PC-9 (cell line): ENCODE results near the gene GID8.

Experiments used
- EZH2 ChIP-seq: fragments of 200-600 bp; sonication (generic); IDR thresholded peaks from 2 replicates; pipeline ENCODE4 v1.8.0; 2017; ENCODE audit warnings: antibody characterized with exemption, low read depth
- TF ChIP-seq, protein P1 (sequence below): fragments of 200-600 bp; sonication (generic); conservative IDR thresholded peaks from 2 replicates; pipeline ENCODE4 v1.6.1; 2017; ENCODE audit warnings: mixed run types, antibody characterized with exemption, mild to moderate bottlenecking, moderate library complexity

DNA sequence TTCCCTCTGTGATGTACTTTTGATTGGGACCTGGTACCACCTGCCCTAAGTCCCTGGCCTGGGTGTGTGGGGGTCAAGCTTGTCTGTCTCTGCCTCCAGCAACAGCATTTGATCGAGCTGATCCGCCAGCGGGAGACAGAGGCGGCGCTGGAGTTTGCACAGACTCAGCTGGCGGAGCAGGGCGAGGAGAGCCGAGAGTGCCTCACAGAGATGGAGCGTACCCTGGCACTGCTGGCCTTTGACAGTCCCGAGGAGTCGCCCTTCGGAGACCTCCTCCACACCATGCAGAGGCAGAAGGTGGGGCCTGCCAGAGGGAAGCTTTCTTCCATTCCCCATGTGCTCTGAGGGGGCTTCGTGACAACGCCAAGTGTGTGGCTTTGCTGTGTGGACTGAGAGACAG lies 5.4 kb downstream of the GID8 start:
- TF ChIP-seq, protein P1, sequence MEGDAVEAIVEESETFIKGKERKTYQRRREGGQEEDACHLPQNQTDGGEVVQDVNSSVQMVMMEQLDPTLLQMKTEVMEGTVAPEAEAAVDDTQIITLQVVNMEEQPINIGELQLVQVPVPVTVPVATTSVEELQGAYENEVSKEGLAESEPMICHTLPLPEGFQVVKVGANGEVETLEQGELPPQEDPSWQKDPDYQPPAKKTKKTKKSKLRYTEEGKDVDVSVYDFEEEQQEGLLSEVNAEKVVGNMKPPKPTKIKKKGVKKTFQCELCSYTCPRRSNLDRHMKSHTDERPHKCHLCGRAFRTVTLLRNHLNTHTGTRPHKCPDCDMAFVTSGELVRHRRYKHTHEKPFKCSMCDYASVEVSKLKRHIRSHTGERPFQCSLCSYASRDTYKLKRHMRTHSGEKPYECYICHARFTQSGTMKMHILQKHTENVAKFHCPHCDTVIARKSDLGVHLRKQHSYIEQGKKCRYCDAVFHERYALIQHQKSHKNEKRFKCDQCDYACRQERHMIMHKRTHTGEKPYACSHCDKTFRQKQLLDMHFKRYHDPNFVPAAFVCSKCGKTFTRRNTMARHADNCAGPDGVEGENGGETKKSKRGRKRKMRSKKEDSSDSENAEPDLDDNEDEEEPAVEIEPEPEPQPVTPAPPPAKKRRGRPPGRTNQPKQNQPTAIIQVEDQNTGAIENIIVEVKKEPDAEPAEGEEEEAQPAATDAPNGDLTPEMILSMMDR = no peak
- TF ChIP-seq EZH2 = no peak
